ENCODE measurements around the gene CRYGS.

The CRYGS gene

DNA sequence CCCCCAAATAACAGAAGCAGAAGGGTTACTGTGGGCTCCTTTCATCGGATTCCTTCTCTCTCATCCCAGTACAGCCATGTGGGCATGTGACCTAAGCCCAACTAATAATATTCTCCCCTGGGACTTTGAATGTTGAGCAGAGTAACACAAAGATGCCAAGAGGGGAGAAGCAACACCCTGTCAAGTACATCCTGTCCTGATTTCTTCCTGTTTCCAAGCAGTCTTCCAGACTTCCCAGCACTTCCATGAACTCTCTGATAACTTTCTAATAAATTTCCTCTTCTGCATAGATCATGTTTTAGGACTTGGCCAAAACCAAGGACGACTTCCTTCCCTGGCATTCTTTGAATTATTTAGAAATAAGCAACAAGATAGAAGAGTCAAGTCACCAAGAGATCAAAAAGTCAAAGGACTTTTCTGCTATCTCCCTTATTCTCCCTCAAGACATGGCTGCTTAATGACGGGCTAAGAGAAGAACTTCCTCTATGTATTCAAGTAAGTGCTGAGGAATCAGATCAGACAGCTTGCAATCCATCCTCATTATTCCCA lies 37.9 kb downstream of the CRYGS start:
- no peak for TF ChIP-seq POLR2AphosphoS5 (IDR thresholded peaks at IDR 0.05; ENCODE audit: low read depth, low read length)

DNA sequence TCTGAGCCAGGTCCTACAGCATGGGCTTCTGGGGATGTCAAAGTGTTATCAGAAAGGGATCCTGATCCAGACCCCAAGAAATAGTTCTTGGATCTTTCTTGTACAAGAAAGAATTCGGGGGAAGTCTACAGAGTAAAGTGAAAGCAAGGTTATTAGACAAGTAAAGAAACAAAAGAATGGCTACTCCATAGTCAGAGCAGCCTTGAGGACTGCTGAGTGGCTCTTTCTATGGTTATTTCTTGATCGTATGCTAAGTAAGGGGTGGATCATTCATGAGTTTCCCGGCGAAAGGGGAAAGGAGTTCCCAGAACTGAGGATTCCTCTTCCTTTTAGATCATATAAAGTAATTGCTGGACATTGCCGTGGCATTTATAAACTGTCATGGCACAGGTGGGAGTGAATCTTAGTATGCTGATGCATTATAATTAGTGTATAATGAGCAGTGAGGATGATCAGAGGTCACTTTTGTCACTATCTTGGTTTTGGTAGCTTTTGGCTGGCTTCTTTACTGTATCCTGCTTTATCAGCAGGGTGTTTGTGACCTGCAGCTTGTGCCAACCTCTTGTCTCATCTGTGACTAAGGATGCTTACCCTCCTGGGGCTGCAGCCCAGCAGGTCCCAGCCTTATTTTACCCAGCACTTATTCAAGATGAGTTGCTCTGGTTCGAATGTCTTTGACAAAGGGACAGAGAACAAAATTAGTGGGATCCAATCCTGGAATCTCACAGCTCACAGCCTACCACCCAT lies 41.0 kb downstream of the CRYGS start:
- TF ChIP-seq SIN3A (IDR thresholded peaks at IDR 0.05; ENCODE audit: borderline replicate concordance, insufficient read depth, low read length) (no peak), FOXP2 (optimal IDR thresholded peaks at IDR 0.05; ENCODE audit: borderline replicate concordance, extremely low read depth, extremely low read length, insufficient read depth) (no peak), TAF1 (IDR thresholded peaks at IDR 0.05; ENCODE audit: borderline replicate concordance, insufficient read depth, low read length) (no peak), POLR2AphosphoS5 (IDR thresholded peaks at IDR 0.05; ENCODE audit: low read depth, low read length) (no peak)
- TF ChIP-seq, protein P1, sequence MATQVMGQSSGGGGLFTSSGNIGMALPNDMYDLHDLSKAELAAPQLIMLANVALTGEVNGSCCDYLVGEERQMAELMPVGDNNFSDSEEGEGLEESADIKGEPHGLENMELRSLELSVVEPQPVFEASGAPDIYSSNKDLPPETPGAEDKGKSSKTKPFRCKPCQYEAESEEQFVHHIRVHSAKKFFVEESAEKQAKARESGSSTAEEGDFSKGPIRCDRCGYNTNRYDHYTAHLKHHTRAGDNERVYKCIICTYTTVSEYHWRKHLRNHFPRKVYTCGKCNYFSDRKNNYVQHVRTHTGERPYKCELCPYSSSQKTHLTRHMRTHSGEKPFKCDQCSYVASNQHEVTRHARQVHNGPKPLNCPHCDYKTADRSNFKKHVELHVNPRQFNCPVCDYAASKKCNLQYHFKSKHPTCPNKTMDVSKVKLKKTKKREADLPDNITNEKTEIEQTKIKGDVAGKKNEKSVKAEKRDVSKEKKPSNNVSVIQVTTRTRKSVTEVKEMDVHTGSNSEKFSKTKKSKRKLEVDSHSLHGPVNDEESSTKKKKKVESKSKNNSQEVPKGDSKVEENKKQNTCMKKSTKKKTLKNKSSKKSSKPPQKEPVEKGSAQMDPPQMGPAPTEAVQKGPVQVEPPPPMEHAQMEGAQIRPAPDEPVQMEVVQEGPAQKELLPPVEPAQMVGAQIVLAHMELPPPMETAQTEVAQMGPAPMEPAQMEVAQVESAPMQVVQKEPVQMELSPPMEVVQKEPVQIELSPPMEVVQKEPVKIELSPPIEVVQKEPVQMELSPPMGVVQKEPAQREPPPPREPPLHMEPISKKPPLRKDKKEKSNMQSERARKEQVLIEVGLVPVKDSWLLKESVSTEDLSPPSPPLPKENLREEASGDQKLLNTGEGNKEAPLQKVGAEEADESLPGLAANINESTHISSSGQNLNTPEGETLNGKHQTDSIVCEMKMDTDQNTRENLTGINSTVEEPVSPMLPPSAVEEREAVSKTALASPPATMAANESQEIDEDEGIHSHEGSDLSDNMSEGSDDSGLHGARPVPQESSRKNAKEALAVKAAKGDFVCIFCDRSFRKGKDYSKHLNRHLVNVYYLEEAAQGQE (IDR thresholded peaks at IDR 0.05; ENCODE audit: insufficient read depth in 1 of 2, low read depth in 2 of 2, low read length in 2 of 2), result no peak

DNA sequence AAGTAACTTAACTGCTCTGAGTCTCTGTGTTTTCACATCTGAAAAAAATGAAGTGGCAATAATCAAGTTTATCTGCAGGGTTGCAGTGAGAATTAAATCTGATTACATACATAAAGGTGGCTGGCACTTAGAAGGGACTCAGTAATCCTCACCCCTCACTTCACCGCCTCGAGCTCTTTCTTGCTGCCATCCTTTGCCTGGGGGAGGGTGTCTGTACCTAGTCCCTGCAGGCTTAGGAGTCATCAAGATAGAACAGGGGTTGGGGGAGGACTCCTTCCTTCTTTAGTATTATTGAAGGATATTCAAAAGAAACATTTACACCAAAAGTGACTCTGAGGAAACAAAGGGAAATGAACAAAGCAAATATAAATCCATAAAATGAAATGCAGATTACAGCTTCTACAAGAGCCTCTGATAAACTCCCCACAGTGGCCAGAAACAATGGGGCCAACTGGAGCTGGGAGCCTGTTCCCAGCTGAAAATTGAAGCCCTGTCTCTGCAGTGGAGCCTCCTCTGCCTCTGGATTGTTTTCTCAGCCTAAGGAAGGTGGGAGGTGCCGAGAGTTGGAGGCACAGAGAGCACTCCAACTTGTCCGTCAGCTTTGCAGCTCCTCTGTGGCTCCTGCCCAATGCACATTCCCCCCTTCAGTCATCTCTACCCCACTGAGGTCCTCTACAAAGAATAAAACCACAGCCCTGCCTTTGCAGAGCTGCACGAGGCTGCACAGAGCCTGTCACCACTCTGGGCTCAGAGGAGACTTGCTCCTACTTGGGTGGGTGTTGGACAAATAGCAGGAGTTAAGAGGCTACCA lies 41.8 kb downstream of the CRYGS start:
- no peak for TF ChIP-seq TAF1 (IDR thresholded peaks at IDR 0.05; ENCODE audit: borderline replicate concordance, insufficient read depth, low read length)
- TF ChIP-seq POLR2AphosphoS5 (IDR thresholded peaks at IDR 0.05; ENCODE audit: low read depth, low read length), result no peak
- TF ChIP-seq SIN3A (IDR thresholded peaks at IDR 0.05; ENCODE audit: borderline replicate concordance, insufficient read depth, low read length), result no peak
- no peak for TF ChIP-seq FOXP2 (optimal IDR thresholded peaks at IDR 0.05; ENCODE audit: borderline replicate concordance, extremely low read depth, extremely low read length, insufficient read depth)
- TF ChIP-seq, protein P1 (IDR thresholded peaks at IDR 0.05; ENCODE audit: insufficient read depth in 1 of 2, low read depth in 2 of 2, low read length in 2 of 2), result no peak

DNA sequence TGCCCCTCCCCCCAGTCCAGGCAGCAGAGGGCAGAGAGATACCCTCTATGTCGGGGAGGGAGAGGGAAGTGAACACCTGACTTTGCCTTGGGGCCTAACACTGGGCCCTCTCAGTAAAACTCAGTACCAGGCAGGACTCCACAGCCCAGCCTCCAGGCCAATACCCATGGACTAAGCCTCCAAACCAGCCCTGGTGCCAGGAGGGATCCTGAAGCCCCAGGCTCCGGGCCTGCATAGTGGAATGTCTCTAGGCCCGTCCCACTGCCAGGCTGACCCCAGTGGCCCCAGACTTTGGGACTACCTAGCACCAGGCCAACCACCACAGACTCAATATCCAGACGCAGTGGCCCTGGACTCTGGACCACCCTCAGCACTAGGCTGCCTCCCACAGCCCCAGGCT lies 46.6 kb downstream of the CRYGS start:
- TF ChIP-seq SIN3A (IDR thresholded peaks at IDR 0.05; ENCODE audit: borderline replicate concordance, insufficient read depth, low read length) (no peak), TAF1 (IDR thresholded peaks at IDR 0.05; ENCODE audit: borderline replicate concordance, insufficient read depth, low read length) (no peak), POLR2AphosphoS5 (IDR thresholded peaks at IDR 0.05; ENCODE audit: low read depth, low read length) (no peak), FOXP2 (optimal IDR thresholded peaks at IDR 0.05; ENCODE audit: borderline replicate concordance, extremely low read depth, extremely low read length, insufficient read depth) (no peak)
- TF ChIP-seq, protein P1 (IDR thresholded peaks at IDR 0.05; ENCODE audit: insufficient read depth in 1 of 2, low read depth in 2 of 2, low read length in 2 of 2), result no peak

DNA sequence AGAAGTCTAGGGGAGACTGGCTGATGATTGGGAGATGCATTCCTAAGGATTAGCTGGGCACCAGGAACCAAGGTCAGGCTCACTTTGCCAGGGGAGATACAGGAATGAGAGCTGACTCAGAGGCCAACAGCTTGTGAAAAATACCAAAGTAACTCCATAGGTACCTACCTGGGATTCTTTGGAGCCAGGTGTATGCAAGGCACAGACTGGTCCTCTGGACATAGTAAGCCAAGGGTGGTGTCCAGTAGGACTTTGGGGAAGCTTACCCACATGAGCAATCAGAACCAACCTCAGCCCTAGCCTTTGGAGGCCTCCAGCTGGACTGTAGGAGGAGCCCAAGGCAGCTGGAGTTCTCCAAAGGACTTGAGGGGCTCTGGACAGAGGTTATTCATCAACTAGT lies 47.5 kb downstream of the CRYGS start:
- no peak for TF ChIP-seq TAF1 (IDR thresholded peaks at IDR 0.05; ENCODE audit: borderline replicate concordance, insufficient read depth, low read length)
- TF ChIP-seq POLR2AphosphoS5 (IDR thresholded peaks at IDR 0.05; ENCODE audit: low read depth, low read length), result no peak
- TF ChIP-seq, protein P1 (IDR thresholded peaks at IDR 0.05; ENCODE audit: insufficient read depth in 1 of 2, low read depth in 2 of 2, low read length in 2 of 2), result no peak
